ENCODE data around the gene KLHDC3.

Gene KLHDC3

GRCh38 chr6:42969934-42970333, 44.1 kb upstream of the KLHDC3 start:
- in situ Hi-C loops (cut with HindIII; ENCODE audit: low sequenced_read_pairs), result no loop called here
- no peak overlapping the region for H3K4me3 ChIP-seq (ENCODE audit: low read depth, low read length)
- DNase-seq (ENCODE audit: low read depth, low spot score), result no peak
- TF ChIP-seq, protein P1, sequence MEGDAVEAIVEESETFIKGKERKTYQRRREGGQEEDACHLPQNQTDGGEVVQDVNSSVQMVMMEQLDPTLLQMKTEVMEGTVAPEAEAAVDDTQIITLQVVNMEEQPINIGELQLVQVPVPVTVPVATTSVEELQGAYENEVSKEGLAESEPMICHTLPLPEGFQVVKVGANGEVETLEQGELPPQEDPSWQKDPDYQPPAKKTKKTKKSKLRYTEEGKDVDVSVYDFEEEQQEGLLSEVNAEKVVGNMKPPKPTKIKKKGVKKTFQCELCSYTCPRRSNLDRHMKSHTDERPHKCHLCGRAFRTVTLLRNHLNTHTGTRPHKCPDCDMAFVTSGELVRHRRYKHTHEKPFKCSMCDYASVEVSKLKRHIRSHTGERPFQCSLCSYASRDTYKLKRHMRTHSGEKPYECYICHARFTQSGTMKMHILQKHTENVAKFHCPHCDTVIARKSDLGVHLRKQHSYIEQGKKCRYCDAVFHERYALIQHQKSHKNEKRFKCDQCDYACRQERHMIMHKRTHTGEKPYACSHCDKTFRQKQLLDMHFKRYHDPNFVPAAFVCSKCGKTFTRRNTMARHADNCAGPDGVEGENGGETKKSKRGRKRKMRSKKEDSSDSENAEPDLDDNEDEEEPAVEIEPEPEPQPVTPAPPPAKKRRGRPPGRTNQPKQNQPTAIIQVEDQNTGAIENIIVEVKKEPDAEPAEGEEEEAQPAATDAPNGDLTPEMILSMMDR (IDR thresholded peaks at IDR 0.05; ENCODE audit: low read depth, low read length), result no peak

GRCh38 chr6:42970871-42971612, 43.0 kb upstream of the KLHDC3 start:
- TF ChIP-seq, protein P1 (IDR thresholded peaks at IDR 0.05; ENCODE audit: low read depth, low read length), result no peak
- in situ Hi-C loops (cut with HindIII; ENCODE audit: low sequenced_read_pairs), result no loop called here
- DNase-seq (ENCODE audit: low read depth, low spot score), result no peak
- no peak overlapping the region for H3K4me3 ChIP-seq (ENCODE audit: low read depth, low read length)

DNA sequence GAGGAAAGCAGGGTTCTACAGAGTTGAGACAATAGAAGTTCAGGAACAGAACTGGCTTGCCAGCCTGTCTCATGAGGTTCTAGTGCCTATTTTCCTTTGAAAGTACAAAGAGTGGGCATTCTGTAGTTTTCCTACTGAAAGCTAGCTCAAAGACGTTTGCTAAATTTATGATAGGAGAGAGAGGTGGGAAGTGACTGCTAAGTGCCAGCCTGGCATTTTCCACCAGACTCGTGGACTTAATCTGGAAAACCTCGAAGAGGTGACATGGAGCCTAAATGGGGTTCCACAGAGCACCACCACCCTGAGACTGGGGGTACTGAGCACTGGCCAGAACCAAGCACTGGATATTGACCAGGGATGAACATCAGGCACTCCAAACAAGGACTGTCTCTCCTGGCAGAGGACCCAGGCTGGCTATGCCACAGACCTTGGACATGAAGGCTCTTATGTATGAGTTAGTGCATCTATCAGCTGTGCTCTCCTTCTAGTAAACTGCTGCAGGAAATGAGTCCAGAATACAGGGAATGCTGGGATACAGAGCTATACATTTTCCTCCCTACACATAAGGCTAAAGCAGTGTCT, 42.2 kb upstream of the KLHDC3 start:
- in situ Hi-C loops (cut with HindIII; ENCODE audit: low sequenced_read_pairs), result no loop called here
- no peak overlapping the region for H3K4me3 ChIP-seq (ENCODE audit: low read depth, low read length)
- TF ChIP-seq, protein P1 (IDR thresholded peaks at IDR 0.05; ENCODE audit: low read depth, low read length), result no peak
- no peak for DNase-seq (ENCODE audit: low read depth, low spot score)

- H3K4me3 ChIP-seq (ENCODE audit: low read depth, low read length), result no peak overlapping the region
- in situ Hi-C loops (cut with HindIII; ENCODE audit: low sequenced_read_pairs), result no loop called here
- no peak for DNase-seq (ENCODE audit: low read depth, low spot score)
- TF ChIP-seq, protein P1 (IDR thresholded peaks at IDR 0.05; ENCODE audit: low read depth, low read length), result no peak
Measured at GRCh38 chr6:42973926-42974325, 40.1 kb upstream of the KLHDC3 start.

GRCh38 chr6:42974919-42975505, 39.0 kb upstream of the KLHDC3 start:
- TF ChIP-seq, protein P1 (IDR thresholded peaks at IDR 0.05; ENCODE audit: low read depth, low read length), result no peak
- H3K4me3 ChIP-seq (ENCODE audit: low read depth, low read length), result no peak overlapping the region
- in situ Hi-C loops (cut with HindIII; ENCODE audit: low sequenced_read_pairs), result no loop called here
- no peak for DNase-seq (ENCODE audit: low read depth, low spot score)

DNA sequence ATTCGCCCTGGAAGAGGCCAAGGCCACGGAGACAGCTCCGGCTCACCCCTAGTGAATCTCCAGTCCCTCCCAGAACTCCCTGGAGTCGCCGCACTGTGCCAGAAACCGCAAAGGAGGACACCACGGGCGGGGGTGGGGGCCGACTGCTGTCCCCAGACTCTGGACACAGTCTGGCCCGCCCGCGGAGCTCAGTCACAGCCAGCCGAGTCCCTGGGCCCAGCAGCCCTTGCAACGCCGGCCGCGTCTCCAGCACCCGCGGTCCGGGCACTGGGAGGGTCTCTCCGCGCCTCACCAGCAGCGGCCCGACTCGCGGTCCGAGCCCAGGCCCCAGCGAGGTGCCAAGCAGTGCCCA, 35.6 kb upstream of the KLHDC3 start:
- TF ChIP-seq, protein P1 (IDR thresholded peaks at IDR 0.05; ENCODE audit: low read depth, low read length), result no peak
- H3K4me3 ChIP-seq (ENCODE audit: low read depth, low read length), result peak overlapping the region; percentile 73
- in situ Hi-C loops (cut with HindIII; ENCODE audit: low sequenced_read_pairs), result no loop called here
- DNase-seq (ENCODE audit: low read depth, low spot score), result no peak
